Measurements from ENCODE around the gene TMEM30B.

GRCh38 chr14:61279082-61279481 lies 2.1 kb downstream of the TMEM30B start:
- no peak for TF ChIP-seq ATF3 (IDR thresholded peaks at IDR 0.05; ENCODE audit: borderline replicate concordance, extremely low read depth, low read depth, low read length)
- no peak for TF ChIP-seq RFX5 (IDR thresholded peaks at IDR 0.05; ENCODE audit: low read depth, low read length)
- no peak for TF ChIP-seq CTCF (IDR thresholded peaks at IDR 0.05 in 2 of 3, conservative IDR thresholded peaks at IDR 0.05 in 1 of 3; ENCODE audit: control insufficient read depth in 2 of 3, extremely low read depth in 1 of 3, insufficient read depth in 1 of 3, low read depth in 3 of 3, low read length in 3 of 3)
- no peak for TF ChIP-seq EZH2 (IDR thresholded peaks at IDR 0.05; ENCODE audit: borderline replicate concordance, control insufficient read depth, low read depth, low read length)
- no peak for TF ChIP-seq JUNB (IDR thresholded peaks at IDR 0.05)
- no peak for TF ChIP-seq SIN3A (IDR thresholded peaks at IDR 0.05; ENCODE audit: low read depth, low read length)
